Endothelial cell of umbilical vein (primary cell): ENCODE measurements around the gene SDHB. TPM values are rescaled to one million over a fixed set of nuclear protein-coding genes. Genes with fewer than 3 reads are reported as not detected.

Source experiments
- BruUV-seq: library from RNA; stranded (reverse); fragments of 400-500 nt; replicated peaks from 2 replicates; lab custom pipeline; 2021; lab: Mats Ljungman, UMichigan
- CTCF ChIA-PET: fragments of 300-600, 350-600 bp; sonication (Branson Sonifier 250); formaldehyde crosslinking; loops from one replicate; lab custom pipeline; 2021; ENCODE audit warnings: antibody characterized with exemption, inconsistent platforms; lab: Charles Lee
- POLR2A ChIA-PET: fragments of 300-600, 350-600 bp; sonication (Branson Sonifier 250); formaldehyde crosslinking; loops from one replicate; lab custom pipeline; 2021; ENCODE audit warnings: antibody characterized with exemption, inconsistent platforms; lab: Charles Lee
- DNase-seq: peaks from one replicate; pipeline ENCODE4 v3.0.0-alpha.2; 2011; ENCODE audit warnings: low read depth, low spot score
- FAIRE-seq: peaks from 2 replicates; lab custom pipeline; 2011; peaks lifted over from hg19 to GRCh38; lab: Jason Lieb, UNC
- H2AFZ ChIP-seq: 2 replicates; pipeline ENCODE4 v1.6.0; 2012; ENCODE audit warnings: low read depth, low read length, control low read depth, inconsistent platforms
- H3K27ac ChIP-seq: 2 replicates; pipeline ENCODE4 v1.5.1; 2011; ENCODE audit warnings: low read depth, mild to moderate bottlenecking, control low read depth, low read length, moderate library complexity; ENCODE audit not compliant: insufficient read depth
- H3K27me3 ChIP-seq, 2 experiments: 2 replicates each; pipeline versions ENCODE4 v1.6.0 to v1.6.1; 2011; ENCODE audit warnings: low read length in 2 of 2, mixed read lengths in 1 of 2; ENCODE audit not compliant: control insufficient read depth in 2 of 2, insufficient read depth in 2 of 2
- H3K36me3 ChIP-seq, 2 experiments: 2 replicates in 1 of 2; 3 replicates in 1 of 2; pipeline ENCODE4 v1.5.1; 2011; ENCODE audit warnings: low read length in 2 of 2, mild to moderate bottlenecking in 1 of 2, moderate library complexity in 1 of 2; ENCODE audit not compliant: control insufficient read depth in 2 of 2, insufficient read depth in 2 of 2; ENCODE audit errors: extremely low read depth in 1 of 2
- H3K4me1 ChIP-seq: 3 replicates; pipeline ENCODE4 v1.5.1; 2011; ENCODE audit warnings: mild to moderate bottlenecking, low read length; ENCODE audit not compliant: control insufficient read depth, insufficient read depth; ENCODE audit errors: extremely low read depth
- H3K4me2 ChIP-seq: 2 replicates; pipeline ENCODE4 v1.6.1; 2011; ENCODE audit warnings: low read length, control low read depth, mixed read lengths; ENCODE audit not compliant: insufficient read depth
- H3K4me3 ChIP-seq, 3 experiments: fragments of 200-600 bp in 1 of 3; sonication (generic), shearing (Covaris generic) in 1 of 3; replicated peaks in 1 of 3; 2 replicates each; pipeline ENCODE4 v1.5.1; 2011 to 2016; ENCODE audit warnings: control low read depth in 3 of 3, low read length in 3 of 3, mild to moderate bottlenecking in 2 of 3, inconsistent platforms in 1 of 3, low read depth in 1 of 3, moderate library complexity in 1 of 3; ENCODE audit not compliant: insufficient read depth in 1 of 3
- H3K79me2 ChIP-seq: 2 replicates; pipeline ENCODE4 v1.6.0; 2012; ENCODE audit warnings: low read length, inconsistent platforms; ENCODE audit not compliant: control insufficient read depth, insufficient read depth
- H3K9ac ChIP-seq: replicated peaks from 2 replicates; pipeline ENCODE3; 2011; ENCODE audit warnings: low read length, control low read depth; ENCODE audit not compliant: insufficient read depth; ENCODE audit errors: extremely low read depth
- H3K9me1 ChIP-seq: replicated peaks from 3 replicates; pipeline ENCODE4 v1.6.0; 2011; ENCODE audit warnings: mild to moderate bottlenecking, low read length; ENCODE audit not compliant: control insufficient read depth, insufficient read depth; ENCODE audit errors: extremely low read depth
- H3K9me3 ChIP-seq: replicated peaks from 2 replicates; pipeline ENCODE4 v1.5.1; 2012; ENCODE audit warnings: low read length, inconsistent platforms; ENCODE audit not compliant: control insufficient read depth, insufficient read depth
- H4K20me1 ChIP-seq: replicated peaks from 2 replicates; pipeline ENCODE3; 2011; ENCODE audit warnings: mild to moderate bottlenecking, low read length; ENCODE audit not compliant: control insufficient read depth, insufficient read depth; ENCODE audit errors: extremely low read depth
- CTCF ChIP-seq, 2 donors: IDR thresholded peaks; 1 replicate in 1 of 2; 2 replicates in 1 of 2; pipeline ENCODE4 v1.5.1; 2011; ENCODE audit warnings: low read length in 2 of 2, mild to moderate bottlenecking in 2 of 2, moderate library complexity in 2 of 2, control low read depth in 1 of 2, inconsistent platforms in 1 of 2, low read depth in 1 of 2; ENCODE audit not compliant: insufficient read depth in 1 of 2; ENCODE audit errors: extremely low read depth in 1 of 2
- EZH2 ChIP-seq: IDR thresholded peaks from 2 replicates; pipeline ENCODE4 v1.6.1; 2012; ENCODE audit warnings: borderline replicate concordance, low read depth, mild to moderate bottlenecking, moderate library complexity, low read length, inconsistent platforms; ENCODE audit not compliant: severe bottlenecking
- FOS ChIP-seq: IDR thresholded peaks from 2 replicates; pipeline ENCODE4 v1.6.1; 2011; ENCODE audit warnings: mild to moderate bottlenecking, low read length, moderate library complexity, borderline replicate concordance; ENCODE audit not compliant: insufficient read depth
- JUN ChIP-seq: IDR thresholded peaks from 2 replicates; pipeline ENCODE4 v1.6.1; 2011; ENCODE audit warnings: borderline replicate concordance, low read depth; ENCODE audit not compliant: insufficient read length, insufficient read depth
- MYC ChIP-seq: IDR thresholded peaks from one replicate; pipeline ENCODE4 v1.6.1; 2011; ENCODE audit warnings: mild to moderate bottlenecking, low read depth, low read length
- POLR2A ChIP-seq: IDR thresholded peaks from 2 replicates; pipeline ENCODE4 v1.6.1; 2012; ENCODE audit warnings: low read depth, mild to moderate bottlenecking, control low read depth, low read length
- dilution Hi-C: fragments of 300-500 bp; cut with MboI; formaldehyde crosslinking; loops from one replicate; pipeline ENCODE4 v1.15.0; 2019; ENCODE audit warnings: low sequenced_read_pairs; ENCODE audit not compliant: extremely low pct_ligation_motif_present
- intact Hi-C: fragments of 100-400 bp; cut with micrococcal nuclease; formaldehyde crosslinking; loops from one replicate; pipeline ENCODE4 v1.10.0; 2022
- polyA plus RNA-seq, 4 experiments: library from polyadenylated mRNA; depleted of rRNA in 3 of 4; stranded (reverse) in 3 of 4; unstranded in 1 of 4; fragments of >200 nt; gene quantifications; 2 replicates each; pipeline versions ENCODE4 v1.2.1 to v1.2.3, GENCODE V29; 2011 to 2012; ENCODE audit warnings: missing spikeins in 1 of 4
- total RNA-seq: library from RNA; stranded (reverse); gene quantifications from 2 replicates; pipeline ENCODE4 v1.2.3, GENCODE V29; 2021
- TF ChIP-seq, protein P1 (sequence below): IDR thresholded peaks from 2 replicates; pipeline ENCODE4 v1.6.1; 2011; ENCODE audit not compliant: insufficient read depth, insufficient read length

SDHB gene
- total and polyA plus RNA-seq, 2 donors (not counting 3 experiments of a cell fraction or from before 2014, with no cell fraction given): 96.2 to 98.1 TPM

GRCh38 chr1:16986962-16987361, 66.9 kb downstream of the SDHB start:
- H3K4me3 ChIP-seq: no peak overlapping the region
- H3K9me1 ChIP-seq: no peaks in the 10 kb centered on the region
- no peaks in the 10 kb centered on the region for H3K9me3 ChIP-seq
- H3K27me3 ChIP-seq: no peaks in the 10 kb centered on the region
- TF ChIP-seq EZH2: no peak
- TF ChIP-seq, protein P1, sequence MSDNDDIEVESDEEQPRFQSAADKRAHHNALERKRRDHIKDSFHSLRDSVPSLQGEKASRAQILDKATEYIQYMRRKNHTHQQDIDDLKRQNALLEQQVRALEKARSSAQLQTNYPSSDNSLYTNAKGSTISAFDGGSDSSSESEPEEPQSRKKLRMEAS: no peak
- TF ChIP-seq CTCF (IDR thresholded peaks at IDR 0.05; ENCODE audit: extremely low read depth in 1 of 2, insufficient read depth in 1 of 2, low read depth in 1 of 2, low read length in 2 of 2): peak; percentile 39 to 66
- TF ChIP-seq POLR2A: no peak
- no peak for TF ChIP-seq JUN
- TF ChIP-seq FOS: no peak
- no peak for TF ChIP-seq MYC
- H4K20me1 ChIP-seq: no peaks in the 10 kb centered on the region
- no peak overlapping the region for H2AFZ ChIP-seq
- no TSS peak for BruUV-seq
- POLR2A ChIA-PET: no interaction called here
- H3K9ac ChIP-seq: no peak overlapping the region
- dilution Hi-C loops (no loop called here), intact Hi-C loops (no loop called here)
- FAIRE-seq: no peak
- no peak overlapping the region for H3K4me2 ChIP-seq
- no peak for DNase-seq
- no peak overlapping the region for H3K27ac ChIP-seq
- CTCF ChIA-PET: interaction anchor here (1.0 to 4.0 kb wide), 4 partner anchors 14 to 36 kb away, joined by 3 to 20 read pairs (median 6); no protein-coding TSS in a partner anchor
- peaks cover 10% of the 10 kb centered on the region for H3K4me1 ChIP-seq
- H3K79me2 ChIP-seq: no peaks in the 10 kb centered on the region
- peaks cover 0 to 20% of the 10 kb centered on the region in 2 experiments for H3K36me3 ChIP-seq
